ENCODE results near the gene TAF4B. TPM values are rescaled to one million over a fixed set of nuclear protein-coding genes. Genes with fewer than 3 reads are reported as not detected.

Gene TAF4B
- total and polyA plus RNA-seq, 10 of the 15 experiments (the other 5 are each of a cell fraction or from before 2014, with no cell fraction given): 2.3 to 15.0 (median 12.2) TPM

DNA sequence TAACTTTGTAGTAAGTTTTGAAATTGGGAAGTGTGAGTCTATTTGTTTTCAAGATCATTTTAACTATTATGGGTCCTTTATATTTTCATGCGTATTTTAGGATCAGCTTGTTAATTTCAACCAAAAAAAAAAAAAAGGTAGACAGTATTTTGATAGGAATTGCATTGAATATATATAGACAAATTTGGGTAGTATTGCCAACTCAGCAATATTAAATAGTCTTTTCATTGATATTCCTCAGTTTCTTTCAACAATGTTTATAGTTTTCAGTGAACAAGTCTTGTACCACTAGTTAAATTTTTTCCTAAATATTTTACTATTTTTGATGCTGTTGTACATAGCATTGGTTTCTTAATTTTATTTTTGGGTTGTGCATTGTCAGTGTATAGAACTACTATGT, 149.9 kb downstream of the TAF4B start:
- H3K36me3 ChIP-seq (ENCODE audit: control insufficient read depth in 2 of 2, insufficient read depth in 2 of 2, low read length in 1 of 2): no peaks in the 10 kb centered on the region
- ChIA-PET RAD21 (ENCODE audit: unreplicated experiment) (no interaction called here), POLR2A (no interaction called here), SMC1A (ENCODE audit: uncharacterized antibody, unreplicated experiment) (interaction anchor here (1.3 to 3.4 kb wide), 2 partner anchors 7 to 81 kb away, joined by 3 to 20 read pairs; no protein-coding TSS in a partner anchor), CTCF (no interaction called here)
- 83% methylated on average over 1 of the region's 1 CpG for WGBS (ENCODE audit: insufficient coverage, insufficient replicate concordance, low lambda C conversion rate, missing lambda C conversion rate)
- BruUV-seq (replicated peaks): no TSS peak
- in situ Hi-C loops (cut with MboI) (no loop called here), intact Hi-C loops (cut with micrococcal nuclease; ENCODE audit: unreplicated experiment) (no loop called here)
- no peak overlapping the region for H3K4me2 ChIP-seq (ENCODE audit: control insufficient read depth, insufficient read depth)
- H3K9ac ChIP-seq (ENCODE audit: control insufficient read depth, insufficient read depth, low read length): no peak overlapping the region
- H4K20me1 ChIP-seq (ENCODE audit: control insufficient read depth, insufficient read depth): no peaks in the 10 kb centered on the region
- H3K27me3 ChIP-seq (replicated peaks in 1 of 2; ENCODE audit: control insufficient read depth in 2 of 2, insufficient read depth in 2 of 2, low read length in 1 of 2): no peaks in the 10 kb centered on the region
- DNase-seq (ENCODE audit: low read depth, low spot score) (no peak), FAIRE-seq (no peak), ATAC-seq (no peak)
- no peaks in the 10 kb centered on the region for H3K79me2 ChIP-seq (ENCODE audit: control insufficient read depth, insufficient read depth, low read length)
- H2AFZ ChIP-seq (ENCODE audit: control insufficient read depth, low read depth, low read length): no peak overlapping the region
- no peak overlapping the region for H3K27ac ChIP-seq (ENCODE audit: control insufficient read depth, insufficient read depth)
- no peaks in the 10 kb centered on the region; the same call in 2 of the 3 replicates for H3K9me3 ChIP-seq (replicated peaks; ENCODE audit: control insufficient read depth, insufficient read depth, low read length)
- no peaks in the 10 kb centered on the region for H3K4me1 ChIP-seq (ENCODE audit: control insufficient read depth, insufficient read depth, low read length)
- H3K4me3 ChIP-seq: no peak overlapping the region
- TF ChIP-seq PAX5 (IDR thresholded peaks at IDR 0.05; ENCODE audit: borderline replicate concordance, low read depth, low read length) (no peak), MEF2B (IDR thresholded peaks at IDR 0.05; ENCODE audit: partially characterized antibody, poor library complexity, severe bottlenecking) (no peak), TBL1XR1 (IDR thresholded peaks at IDR 0.05; ENCODE audit: low read depth, low read length) (no peak), SMAD5 (IDR thresholded peaks at IDR 0.05; ENCODE audit: low read depth) (no peak), MYC (IDR thresholded peaks at IDR 0.05; ENCODE audit: insufficient read depth, insufficient read length, insufficient replicate concordance, low read length, severe bottlenecking) (no peak), FOXK2 (IDR thresholded peaks at IDR 0.05) (no peak), CBX5 (IDR thresholded peaks at IDR 0.05; ENCODE audit: low read depth) (no peak), HDAC2 (IDR thresholded peaks at IDR 0.05) (no peak), FOXM1 (IDR thresholded peaks at IDR 0.05; ENCODE audit: low read depth, low read length) (no peak), EZH2 (IDR thresholded peaks at IDR 0.05; ENCODE audit: borderline replicate concordance, control insufficient read depth, low read depth, low read length) (no peak), YY1 (IDR thresholded peaks at IDR 0.05; ENCODE audit: low read depth, low read length) (no peak), HDAC6 (IDR thresholded peaks at IDR 0.05; ENCODE audit: unreplicated experiment) (no peak), POLR2AphosphoS5 (IDR thresholded peaks at IDR 0.05; ENCODE audit: low read length) (no peak), RAD51 (IDR thresholded peaks at IDR 0.05) (no peak), SUZ12 (IDR thresholded peaks at IDR 0.05; ENCODE audit: unreplicated experiment) (no peak)
- TF ChIP-seq, protein P1, sequence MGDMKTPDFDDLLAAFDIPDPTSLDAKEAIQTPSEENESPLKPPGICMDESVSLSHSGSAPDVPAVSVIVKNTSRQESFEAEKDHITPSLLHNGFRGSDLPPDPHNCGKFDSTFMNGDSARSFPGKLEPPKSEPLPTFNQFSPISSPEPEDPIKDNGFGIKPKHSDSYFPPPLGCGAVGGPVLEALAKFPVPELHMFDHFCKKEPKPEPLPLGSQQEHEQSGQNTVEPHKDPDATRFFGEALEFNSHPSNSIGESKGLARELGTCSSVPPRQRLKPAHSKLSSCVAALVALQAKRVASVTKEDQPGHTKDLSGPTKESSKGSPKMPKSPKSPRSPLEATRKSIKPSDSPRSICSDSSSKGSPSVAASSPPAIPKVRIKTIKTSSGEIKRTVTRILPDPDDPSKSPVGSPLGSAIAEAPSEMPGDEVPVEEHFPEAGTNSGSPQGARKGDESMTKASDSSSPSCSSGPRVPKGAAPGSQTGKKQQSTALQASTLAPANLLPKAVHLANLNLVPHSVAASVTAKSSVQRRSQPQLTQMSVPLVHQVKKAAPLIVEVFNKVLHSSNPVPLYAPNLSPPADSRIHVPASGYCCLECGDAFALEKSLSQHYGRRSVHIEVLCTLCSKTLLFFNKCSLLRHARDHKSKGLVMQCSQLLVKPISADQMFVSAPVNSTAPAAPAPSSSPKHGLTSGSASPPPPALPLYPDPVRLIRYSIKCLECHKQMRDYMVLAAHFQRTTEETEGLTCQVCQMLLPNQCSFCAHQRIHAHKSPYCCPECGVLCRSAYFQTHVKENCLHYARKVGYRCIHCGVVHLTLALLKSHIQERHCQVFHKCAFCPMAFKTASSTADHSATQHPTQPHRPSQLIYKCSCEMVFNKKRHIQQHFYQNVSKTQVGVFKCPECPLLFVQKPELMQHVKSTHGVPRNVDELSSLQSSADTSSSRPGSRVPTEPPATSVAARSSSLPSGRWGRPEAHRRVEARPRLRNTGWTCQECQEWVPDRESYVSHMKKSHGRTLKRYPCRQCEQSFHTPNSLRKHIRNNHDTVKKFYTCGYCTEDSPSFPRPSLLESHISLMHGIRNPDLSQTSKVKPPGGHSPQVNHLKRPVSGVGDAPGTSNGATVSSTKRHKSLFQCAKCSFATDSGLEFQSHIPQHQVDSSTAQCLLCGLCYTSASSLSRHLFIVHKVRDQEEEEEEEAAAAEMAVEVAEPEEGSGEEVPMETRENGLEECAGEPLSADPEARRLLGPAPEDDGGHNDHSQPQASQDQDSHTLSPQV (IDR thresholded peaks at IDR 0.05): no peak
- TF ChIP-seq, protein P2, sequence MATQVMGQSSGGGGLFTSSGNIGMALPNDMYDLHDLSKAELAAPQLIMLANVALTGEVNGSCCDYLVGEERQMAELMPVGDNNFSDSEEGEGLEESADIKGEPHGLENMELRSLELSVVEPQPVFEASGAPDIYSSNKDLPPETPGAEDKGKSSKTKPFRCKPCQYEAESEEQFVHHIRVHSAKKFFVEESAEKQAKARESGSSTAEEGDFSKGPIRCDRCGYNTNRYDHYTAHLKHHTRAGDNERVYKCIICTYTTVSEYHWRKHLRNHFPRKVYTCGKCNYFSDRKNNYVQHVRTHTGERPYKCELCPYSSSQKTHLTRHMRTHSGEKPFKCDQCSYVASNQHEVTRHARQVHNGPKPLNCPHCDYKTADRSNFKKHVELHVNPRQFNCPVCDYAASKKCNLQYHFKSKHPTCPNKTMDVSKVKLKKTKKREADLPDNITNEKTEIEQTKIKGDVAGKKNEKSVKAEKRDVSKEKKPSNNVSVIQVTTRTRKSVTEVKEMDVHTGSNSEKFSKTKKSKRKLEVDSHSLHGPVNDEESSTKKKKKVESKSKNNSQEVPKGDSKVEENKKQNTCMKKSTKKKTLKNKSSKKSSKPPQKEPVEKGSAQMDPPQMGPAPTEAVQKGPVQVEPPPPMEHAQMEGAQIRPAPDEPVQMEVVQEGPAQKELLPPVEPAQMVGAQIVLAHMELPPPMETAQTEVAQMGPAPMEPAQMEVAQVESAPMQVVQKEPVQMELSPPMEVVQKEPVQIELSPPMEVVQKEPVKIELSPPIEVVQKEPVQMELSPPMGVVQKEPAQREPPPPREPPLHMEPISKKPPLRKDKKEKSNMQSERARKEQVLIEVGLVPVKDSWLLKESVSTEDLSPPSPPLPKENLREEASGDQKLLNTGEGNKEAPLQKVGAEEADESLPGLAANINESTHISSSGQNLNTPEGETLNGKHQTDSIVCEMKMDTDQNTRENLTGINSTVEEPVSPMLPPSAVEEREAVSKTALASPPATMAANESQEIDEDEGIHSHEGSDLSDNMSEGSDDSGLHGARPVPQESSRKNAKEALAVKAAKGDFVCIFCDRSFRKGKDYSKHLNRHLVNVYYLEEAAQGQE (IDR thresholded peaks at IDR 0.05; ENCODE audit: low read depth, low read length): no peak
- TF ChIP-seq, protein P3, sequence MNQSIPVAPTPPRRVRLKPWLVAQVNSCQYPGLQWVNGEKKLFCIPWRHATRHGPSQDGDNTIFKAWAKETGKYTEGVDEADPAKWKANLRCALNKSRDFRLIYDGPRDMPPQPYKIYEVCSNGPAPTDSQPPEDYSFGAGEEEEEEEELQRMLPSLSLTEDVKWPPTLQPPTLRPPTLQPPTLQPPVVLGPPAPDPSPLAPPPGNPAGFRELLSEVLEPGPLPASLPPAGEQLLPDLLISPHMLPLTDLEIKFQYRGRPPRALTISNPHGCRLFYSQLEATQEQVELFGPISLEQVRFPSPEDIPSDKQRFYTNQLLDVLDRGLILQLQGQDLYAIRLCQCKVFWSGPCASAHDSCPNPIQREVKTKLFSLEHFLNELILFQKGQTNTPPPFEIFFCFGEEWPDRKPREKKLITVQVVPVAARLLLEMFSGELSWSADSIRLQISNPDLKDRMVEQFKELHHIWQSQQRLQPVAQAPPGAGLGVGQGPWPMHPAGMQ (IDR thresholded peaks at IDR 0.05; ENCODE audit: borderline replicate concordance): no peak

Data from GM12878 (cell line).